ENCODE results near the gene ATXN1.

DNA sequence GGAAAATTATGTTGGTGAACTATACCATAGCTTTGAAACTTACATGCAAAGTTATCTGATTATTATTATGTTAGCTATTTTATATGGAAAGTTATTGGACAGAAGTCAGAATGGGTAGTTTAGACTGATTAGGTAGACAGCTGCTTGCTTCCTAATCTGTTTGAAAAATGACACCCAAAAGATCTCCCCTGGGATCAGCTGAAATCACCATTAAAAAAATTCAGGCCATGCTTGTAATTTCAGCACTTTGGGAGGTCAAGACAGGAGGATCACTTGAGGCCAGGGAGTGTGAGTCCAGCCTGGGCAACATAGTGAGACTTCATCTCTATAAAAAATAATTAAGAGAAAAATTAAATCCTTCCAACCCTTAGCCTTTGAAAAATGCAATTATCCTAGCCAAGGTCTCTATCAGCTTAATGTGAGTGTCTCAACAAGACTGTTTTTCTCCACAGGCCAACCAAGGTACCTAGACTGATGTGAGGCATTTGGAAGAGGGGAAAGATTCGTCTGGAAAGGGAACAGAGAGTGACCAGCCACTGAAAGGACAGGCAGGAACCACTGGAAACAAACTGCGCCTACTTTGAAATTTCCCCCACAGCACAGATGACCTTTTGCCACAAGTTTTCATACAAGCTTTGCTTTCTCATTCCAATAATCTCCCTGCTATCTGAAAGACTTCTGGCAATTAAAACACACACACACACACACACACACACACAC lies 290.6 kb downstream of the ATXN1 start:
- TF ChIP-seq CTCF (optimal IDR thresholded peaks at IDR 0.05 in 1 of 3, IDR thresholded peaks at IDR 0.05 in 1 of 3, conservative IDR thresholded peaks at IDR 0.05 in 1 of 3; ENCODE audit: extremely low read depth in 1 of 3, insufficient read depth in 2 of 3, low read length in 3 of 3), result no peak
- TF ChIP-seq EZH2 (IDR thresholded peaks at IDR 0.05; ENCODE audit: low read length), result no peak

All from keratinocyte (primary cell).